Measurements from ENCODE around the gene CIAO1.
A peak's percentile ranks its signal among the peaks of the same experiment; 100 is the strongest.
"Not testable (repeated sequence)": the region's sequence is repeated elsewhere in the genome, so short reads cannot be mapped to it uniquely, and the experiment has no call there.

Gene CIAO1

DNA sequence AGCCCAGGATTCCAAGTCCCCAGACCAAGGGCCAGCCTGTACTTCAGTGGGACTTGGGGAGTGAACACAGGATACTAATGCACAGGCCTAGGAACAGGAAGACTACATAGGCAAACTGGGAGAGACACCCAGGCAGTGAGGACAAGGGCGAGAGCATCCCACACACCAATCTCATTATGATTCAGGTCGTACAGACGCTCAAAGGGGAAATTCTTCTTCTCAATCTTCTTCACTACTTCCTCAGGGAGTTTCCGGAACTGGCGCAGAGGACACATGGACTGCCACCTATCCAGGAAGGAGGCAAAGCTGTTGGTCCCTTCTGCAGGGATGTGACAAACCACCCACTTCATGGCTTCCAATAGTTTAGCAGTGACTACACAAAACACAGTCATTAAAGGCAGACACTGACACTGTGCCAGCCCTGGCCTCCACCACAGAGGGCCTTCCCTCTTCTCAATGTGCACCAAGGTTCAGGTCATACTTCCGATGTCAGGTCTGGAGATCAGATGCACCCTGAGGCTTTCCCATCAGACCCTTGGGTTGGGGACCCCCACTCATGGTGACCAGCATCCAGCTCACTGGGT lies 21.3 kb downstream of the CIAO1 start:
- DNase-seq: no peak

GRCh38 chr2:96291751-96292150 lies 25.7 kb downstream of the CIAO1 start:
- DNase-seq: no peak

DNA sequence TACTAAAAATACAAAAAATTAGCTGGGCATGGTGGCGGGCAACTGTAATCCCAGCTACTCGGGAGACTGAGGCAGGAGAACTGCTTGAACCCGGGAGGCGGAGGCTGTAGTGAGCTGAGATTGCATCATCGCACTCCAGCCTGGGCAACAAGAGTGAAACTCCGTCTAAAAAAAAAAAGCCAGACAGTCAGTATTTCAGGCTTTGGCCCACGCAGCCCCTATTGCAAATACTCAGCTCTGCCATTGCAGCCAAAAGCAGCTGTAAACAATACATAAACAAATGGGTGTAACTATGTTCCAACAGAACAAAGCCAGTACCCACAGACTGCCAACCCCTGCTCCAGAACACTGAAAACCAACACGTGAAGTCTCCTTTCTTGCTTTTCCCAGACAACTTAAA lies 28.2 kb downstream of the CIAO1 start:
- not testable (repeated sequence) for DNase-seq

- no peak for DNase-seq
Observed at GRCh38 chr2:96296925-96297324, 30.9 kb downstream of the CIAO1 start.

DNA sequence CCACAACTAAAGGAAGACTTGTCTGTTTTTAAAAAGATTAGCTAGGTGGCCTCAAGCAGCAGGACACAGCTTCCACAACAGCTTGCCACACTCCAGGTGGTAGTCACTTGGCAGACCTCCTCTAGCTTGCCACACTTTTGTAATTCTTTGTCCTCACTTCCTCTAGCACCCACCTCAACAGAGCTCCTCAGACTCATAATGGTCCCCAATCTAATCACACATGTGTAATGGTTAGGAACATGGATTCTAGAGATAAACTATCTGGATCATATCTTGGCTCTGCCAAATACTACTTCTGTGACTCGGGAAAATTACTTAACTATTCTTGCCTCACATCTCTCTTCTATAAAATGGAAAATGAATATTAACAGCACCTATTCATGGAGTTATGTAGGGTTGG lies 35.8 kb downstream of the CIAO1 start:
- no peak for DNase-seq

GRCh38 chr2:96304606-96305005 lies 38.6 kb downstream of the CIAO1 start:
- DNase-seq: no peak

DNA sequence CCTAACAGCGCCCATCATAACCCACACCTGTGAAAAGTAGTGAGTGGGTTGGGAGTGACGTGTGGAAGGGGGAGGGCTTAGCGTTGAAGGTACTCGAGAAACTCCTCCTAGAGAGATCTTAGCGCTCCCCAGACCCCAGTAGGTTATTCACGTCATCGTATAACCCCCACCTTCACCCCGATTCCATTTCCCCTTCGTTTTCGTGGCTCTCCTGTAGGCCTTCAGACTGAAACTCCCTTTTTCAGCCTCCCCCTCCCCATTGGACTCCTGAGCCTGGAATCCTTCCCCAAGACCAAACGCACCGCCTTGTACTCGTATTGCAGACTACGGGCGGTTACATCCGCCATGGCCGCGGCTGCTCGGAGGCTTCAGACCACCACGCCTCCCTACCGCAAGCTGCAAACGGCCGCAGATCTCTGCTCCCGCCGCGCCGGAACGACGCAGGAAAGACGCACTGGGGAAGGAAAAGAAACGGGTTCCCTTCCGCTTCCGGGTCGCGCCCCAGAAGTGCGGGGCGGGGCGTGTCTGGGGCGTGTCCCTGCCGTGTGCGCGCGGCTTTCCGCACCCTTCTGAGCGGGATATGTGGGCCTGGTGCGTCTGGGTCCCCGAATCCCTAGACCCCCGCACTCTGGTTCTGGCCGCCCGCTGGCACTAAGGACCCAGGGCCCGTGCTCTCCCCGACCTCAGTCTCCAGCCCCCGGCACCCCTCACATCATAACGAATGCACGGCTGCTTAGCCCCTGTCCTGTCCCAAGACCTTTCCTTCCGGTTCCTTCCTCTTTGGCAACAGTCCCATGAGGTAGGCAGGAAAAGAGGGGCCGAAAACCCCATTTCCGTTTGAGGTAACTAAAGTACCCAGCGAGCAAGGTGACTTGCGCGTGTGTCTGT lies 39.3 kb downstream of the CIAO1 start, which contains the start of gene SNRNP200:
Gene SNRNP200 (minus strand): TSS at position 456 of the 888 bp plus-strand sequence. CDS start 109 bp downstream, at position 347.
- DNase-seq: peak; percentile 78

DNA sequence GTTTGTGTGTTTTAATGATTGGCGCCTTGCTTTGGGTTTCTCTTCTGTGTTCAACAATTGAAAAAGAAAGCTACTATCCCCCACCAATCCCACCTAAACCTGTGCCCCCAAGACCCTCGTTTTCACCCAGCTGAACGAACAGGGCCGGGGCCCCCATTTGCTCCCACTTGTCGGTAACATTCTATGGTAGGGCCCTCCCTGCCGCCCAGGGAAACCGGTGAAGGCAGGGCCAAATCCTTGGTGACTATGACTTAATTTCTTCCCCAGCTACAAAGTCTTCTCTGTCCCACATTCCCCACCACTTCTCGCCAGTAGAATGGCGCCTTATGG lies 39.9 kb downstream of the CIAO1 start:
- DNase-seq: no peak

- no peak for DNase-seq
Observed at GRCh38 chr2:96306370-96306769, 40.3 kb downstream of the CIAO1 start.

- DNase-seq: no peak
Observed at GRCh38 chr2:96308248-96308647, 42.2 kb downstream of the CIAO1 start.

- no peak for DNase-seq
Observed at GRCh38 chr2:96315005-96315399, 49.0 kb downstream of the CIAO1 start.

GRCh38 chr2:96315400-96316071 lies 49.5 kb downstream of the CIAO1 start:
- DNase-seq: no peak

DNA sequence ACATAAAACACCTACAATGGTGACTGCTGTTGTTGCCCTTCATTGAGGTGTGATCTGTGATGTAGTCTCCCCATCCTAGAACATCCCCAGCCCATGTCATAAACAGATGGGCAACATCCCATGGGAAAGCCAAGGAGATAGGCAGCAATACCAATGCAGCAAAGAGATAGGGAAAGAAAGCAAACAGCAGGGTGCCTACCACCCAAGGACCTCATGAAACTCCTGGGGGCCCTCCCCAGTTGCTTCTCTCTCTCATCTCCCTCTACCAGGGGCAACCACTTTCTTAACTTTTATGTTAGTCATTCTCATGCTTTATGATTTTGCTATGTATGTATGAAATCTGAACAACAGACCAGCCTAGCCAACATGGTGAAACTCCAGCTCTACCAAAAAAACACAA lies 51.0 kb downstream of the CIAO1 start:
- DNase-seq: no peak

GRCh38 chr2:96317584-96317997 lies 51.6 kb downstream of the CIAO1 start:
- no peak for DNase-seq

DNA sequence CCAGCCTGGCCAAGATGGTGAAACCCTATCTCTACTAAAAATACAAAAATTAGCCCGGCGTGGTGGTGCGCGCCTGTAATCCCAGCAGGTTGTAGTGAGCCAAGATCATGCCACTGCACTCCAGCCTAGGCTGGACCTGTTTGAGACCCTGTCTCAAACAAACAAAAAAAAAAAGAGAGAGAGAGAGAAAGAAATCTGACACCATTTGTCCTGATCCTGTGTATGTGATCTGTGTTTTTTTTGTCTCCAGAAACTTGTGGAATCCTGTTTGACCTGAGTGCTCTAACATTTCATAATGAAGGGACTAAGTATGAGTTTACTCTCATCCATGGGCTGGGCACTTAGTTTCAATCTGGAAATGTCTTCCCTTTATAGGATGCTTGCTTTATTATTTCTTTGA lies 52.7 kb downstream of the CIAO1 start:
- DNase-seq: no peak

DNA sequence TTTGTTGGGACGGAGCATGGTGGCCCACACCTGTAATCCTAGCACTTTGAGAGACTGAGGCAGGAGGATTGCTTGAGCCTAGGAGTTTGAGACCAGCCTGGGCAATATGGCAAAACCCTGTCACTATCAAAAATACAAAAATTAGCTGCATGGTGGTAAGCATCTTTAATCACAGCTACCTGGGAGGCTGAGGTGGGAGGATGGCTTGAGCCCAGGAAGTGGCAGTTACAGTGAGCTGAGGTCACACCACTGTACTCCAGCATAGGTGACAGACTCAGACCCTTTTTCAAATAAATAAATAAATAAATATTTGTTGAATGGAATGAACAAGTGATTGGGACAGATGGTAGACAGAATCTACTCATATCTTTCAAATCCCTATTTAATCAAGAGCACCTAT lies 53.4 kb downstream of the CIAO1 start:
- no peak for DNase-seq

DNA sequence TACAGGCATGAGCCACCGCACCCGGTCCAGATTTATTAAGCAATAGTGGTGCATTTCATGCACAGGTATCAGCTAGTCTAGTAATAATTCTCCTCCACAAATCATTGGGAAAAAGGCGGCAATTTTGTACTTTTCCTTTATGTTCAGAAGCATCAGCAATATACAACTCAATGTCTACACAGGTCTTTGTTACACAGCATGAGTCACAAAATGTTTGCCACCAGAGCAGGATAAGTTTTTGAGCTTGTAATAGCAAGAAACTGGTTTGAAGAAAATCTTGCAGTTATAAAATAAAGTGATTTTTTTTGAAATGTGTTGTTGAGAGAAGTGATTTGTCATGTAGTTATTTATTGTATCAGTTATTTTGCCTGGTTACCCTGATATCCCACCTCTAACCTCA lies 54.3 kb downstream of the CIAO1 start:
- no peak for DNase-seq

GRCh38 chr2:96320728-96321622 lies 55.0 kb downstream of the CIAO1 start:
- no peak for DNase-seq
